Dermis microvascular lymphatic vessel endothelial cell (primary cell): Measurements from ENCODE around the gene SLC45A3. TPM values are rescaled to one million over a fixed set of nuclear protein-coding genes. Genes with fewer than 3 reads are reported as not detected.
A peak's percentile ranks its signal among the peaks of the same experiment; 100 is the strongest.

Experiments used
- DNase-seq, 2 donors: peaks; one replicate each; pipeline versions ENCODE4 v3.0.0 to v3.0.0-alpha.2; 2010; ENCODE audit warnings: low read depth in 2 of 2
- total RNA-seq: library from RNA; depleted of rRNA; stranded (reverse); fragments of >200 nt; gene quantifications from 2 replicates; pipeline ENCODE4 v1.2.1, GENCODE V29; 2014

Gene SLC45A3
- total RNA-seq, 1 donor from 2014 or later = 14.8 TPM

GRCh38 chr1:205669341-205670149, 10.8 kb downstream of the SLC45A3 start:
- no peak for DNase-seq

- DNase-seq = no peak
These were observed 11.4 kb downstream of the SLC45A3 start for GRCh38 chr1:205668951-205669340.

GRCh38 chr1:205667909-205668643, 12.2 kb downstream of the SLC45A3 start:
- no peak for DNase-seq

- no peak for DNase-seq
These were observed 13.7 kb downstream of the SLC45A3 start for GRCh38 chr1:205666372-205667166.

- no peak for DNase-seq
These were observed 14.9 kb downstream of the SLC45A3 start for GRCh38 chr1:205665201-205666045.

GRCh38 chr1:205664399-205665017, 15.8 kb downstream of the SLC45A3 start:
- DNase-seq = peak; percentile 55 to 68

GRCh38 chr1:205663286-205663936, 16.9 kb downstream of the SLC45A3 start:
- peak in 1 of 2 donors; percentile 48 for DNase-seq

GRCh38 chr1:205662791-205663190, 17.5 kb downstream of the SLC45A3 start:
- DNase-seq = no peak

GRCh38 chr1:205662135-205662738, 18.1 kb downstream of the SLC45A3 start:
- DNase-seq = no peak

- no peak for DNase-seq
These were observed 18.7 kb downstream of the SLC45A3 start for GRCh38 chr1:205661429-205662134.

GRCh38 chr1:205660361-205660760, 19.9 kb downstream of the SLC45A3 start:
- no peak for DNase-seq

GRCh38 chr1:205658943-205659581, 21.2 kb downstream of the SLC45A3 start:
- DNase-seq = peak; percentile 44 to 72

GRCh38 chr1:205656236-205656635, 24.1 kb downstream of the SLC45A3 start:
- DNase-seq = no peak

GRCh38 chr1:205652984-205653383, 27.3 kb downstream of the SLC45A3 start:
- DNase-seq = no peak

GRCh38 chr1:205650241-205650640, 30.1 kb downstream of the SLC45A3 start:
- no peak for DNase-seq

GRCh38 chr1:205645519-205645918, 34.8 kb downstream of the SLC45A3 start:
- DNase-seq = no peak

- no peak for DNase-seq
These were observed 37.5 kb downstream of the SLC45A3 start for GRCh38 chr1:205642679-205643307.

GRCh38 chr1:205639567-205639966, 40.7 kb downstream of the SLC45A3 start:
- no peak for DNase-seq
